Bronchial epithelial cell (primary cell): Measurements from ENCODE around the gene CADM3. TPM values are rescaled to one million over a fixed set of nuclear protein-coding genes. Genes with fewer than 3 reads are reported as not detected.
A peak's percentile ranks its signal among the peaks of the same experiment; 100 is the strongest.

Experiments used
- DNase-seq: peaks from one replicate; pipeline ENCODE4 v3.0.0-alpha.2; 2010; ENCODE audit warnings: low read depth
- FAIRE-seq: peaks from 2 replicates; lab custom pipeline; 2011; peaks lifted over from hg19 to GRCh38; lab: Jason Lieb, UNC
- H3K27me3 ChIP-seq: 2 replicates; pipeline ENCODE4 v1.5.1; 2011; ENCODE audit warnings: low read length; ENCODE audit not compliant: control insufficient read depth, insufficient read depth
- H3K36me3 ChIP-seq: 2 replicates; pipeline ENCODE4 v1.5.1; 2011; ENCODE audit warnings: low read length; ENCODE audit not compliant: control insufficient read depth, insufficient read depth
- H3K4me3 ChIP-seq: 2 replicates; pipeline ENCODE4 v1.5.1; 2011; ENCODE audit warnings: mild to moderate bottlenecking, low read depth, low read length, control low read depth
- total RNA-seq: library from RNA; depleted of rRNA; stranded (reverse); fragments of >200 nt; gene quantifications from 2 replicates; pipeline ENCODE4 v1.2.1, GENCODE V29; 2014
- TF ChIP-seq, protein P1 (sequence below): IDR thresholded peaks from 2 replicates; pipeline ENCODE4 v1.5.1; 2011; ENCODE audit warnings: mild to moderate bottlenecking, moderate library complexity, low read length, control low read depth, inconsistent platforms; ENCODE audit not compliant: insufficient read depth, severe bottlenecking

The CADM3 gene
- total RNA-seq, 1 donor from 2014 or later, result not detected

DNA sequence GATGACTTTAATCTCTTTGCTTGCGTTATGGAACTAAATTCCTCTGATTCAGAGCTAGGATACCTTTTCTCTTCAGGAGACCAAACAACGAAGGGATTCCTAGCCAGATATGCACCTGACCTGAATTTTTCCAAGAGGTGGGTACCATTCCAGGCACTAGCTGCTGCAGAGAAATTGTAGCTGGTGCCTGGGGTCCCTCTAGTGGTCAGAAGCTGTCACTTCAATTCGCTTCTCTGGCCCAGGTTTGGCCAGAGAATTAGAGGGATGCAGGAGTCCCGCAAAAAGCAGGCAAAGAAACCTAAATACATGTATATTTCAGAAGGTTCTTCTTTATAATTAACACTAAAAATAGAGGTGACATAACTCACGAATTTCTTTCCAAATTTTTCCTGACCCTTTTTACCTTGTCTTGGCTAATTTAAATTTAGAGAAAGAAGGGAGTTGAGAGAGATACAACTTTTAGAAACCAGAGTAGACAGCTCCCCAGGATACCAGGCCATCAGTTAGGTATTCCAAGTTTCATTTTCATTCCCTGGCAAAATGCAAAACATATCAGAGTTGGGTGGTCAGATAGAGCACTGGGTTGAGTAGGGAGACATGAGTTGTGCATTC lies 42.8 kb downstream of the CADM3 start:
- DNase-seq, result peak; percentile 34
- TF ChIP-seq, protein P1, sequence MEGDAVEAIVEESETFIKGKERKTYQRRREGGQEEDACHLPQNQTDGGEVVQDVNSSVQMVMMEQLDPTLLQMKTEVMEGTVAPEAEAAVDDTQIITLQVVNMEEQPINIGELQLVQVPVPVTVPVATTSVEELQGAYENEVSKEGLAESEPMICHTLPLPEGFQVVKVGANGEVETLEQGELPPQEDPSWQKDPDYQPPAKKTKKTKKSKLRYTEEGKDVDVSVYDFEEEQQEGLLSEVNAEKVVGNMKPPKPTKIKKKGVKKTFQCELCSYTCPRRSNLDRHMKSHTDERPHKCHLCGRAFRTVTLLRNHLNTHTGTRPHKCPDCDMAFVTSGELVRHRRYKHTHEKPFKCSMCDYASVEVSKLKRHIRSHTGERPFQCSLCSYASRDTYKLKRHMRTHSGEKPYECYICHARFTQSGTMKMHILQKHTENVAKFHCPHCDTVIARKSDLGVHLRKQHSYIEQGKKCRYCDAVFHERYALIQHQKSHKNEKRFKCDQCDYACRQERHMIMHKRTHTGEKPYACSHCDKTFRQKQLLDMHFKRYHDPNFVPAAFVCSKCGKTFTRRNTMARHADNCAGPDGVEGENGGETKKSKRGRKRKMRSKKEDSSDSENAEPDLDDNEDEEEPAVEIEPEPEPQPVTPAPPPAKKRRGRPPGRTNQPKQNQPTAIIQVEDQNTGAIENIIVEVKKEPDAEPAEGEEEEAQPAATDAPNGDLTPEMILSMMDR, result peak; percentile 92
- FAIRE-seq, result no peak
- Histone ChIP-seq H3K27me3 (no peaks in the 10 kb centered on the region), H3K4me3 (no peak overlapping the region), H3K36me3 (no peaks in the 10 kb centered on the region)

DNA sequence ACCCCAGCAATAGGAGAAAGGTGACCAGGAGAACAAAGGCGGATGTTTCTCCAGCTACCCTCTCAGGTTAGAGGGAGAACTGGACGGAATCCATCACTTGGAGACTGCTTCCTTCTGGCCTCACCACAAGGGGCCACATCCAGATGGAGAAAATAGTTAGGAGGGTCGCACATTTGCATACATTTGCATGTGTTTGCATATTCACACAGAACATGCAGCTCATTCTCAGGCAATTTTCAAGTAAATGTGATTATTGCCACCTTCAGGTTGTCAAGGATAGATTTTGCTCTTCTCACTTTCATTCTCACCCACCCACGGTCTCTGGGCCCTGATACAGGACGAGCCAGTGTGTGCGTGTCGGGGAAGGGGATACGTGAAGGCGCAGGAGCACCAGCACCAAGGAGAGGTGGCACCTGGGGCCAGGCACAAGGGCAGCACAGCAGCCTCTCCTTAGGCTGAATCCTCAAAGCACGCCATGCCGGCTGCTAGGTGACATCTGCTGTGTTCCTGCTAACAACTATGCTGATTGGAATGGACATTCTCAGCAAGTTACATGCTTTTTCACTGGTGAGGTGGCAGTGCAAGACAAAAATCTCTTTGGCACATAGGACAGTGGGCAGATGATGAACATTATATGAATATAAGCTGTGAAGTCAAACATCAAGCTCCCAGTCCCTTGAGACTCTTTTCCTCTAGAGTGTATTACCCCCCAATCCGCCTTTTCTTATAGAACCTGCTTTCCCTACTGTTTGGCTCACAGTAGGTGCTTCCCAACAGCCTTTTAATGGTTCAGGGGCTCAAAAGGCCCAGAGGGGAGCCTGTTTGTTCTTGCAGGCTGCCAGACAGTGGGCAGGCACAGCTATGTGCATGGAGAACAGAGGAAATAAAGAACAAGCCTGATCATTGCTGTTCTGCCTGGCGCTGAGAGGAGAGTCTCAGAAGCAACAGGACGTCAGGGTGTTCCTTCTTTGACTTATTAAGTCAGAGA lies 47.5 kb downstream of the CADM3 start:
- no peaks in the 10 kb centered on the region for H3K27me3 ChIP-seq
- H3K4me3 ChIP-seq, result no peak overlapping the region
- DNase-seq (no peak), FAIRE-seq (peak; percentile 32)
- H3K36me3 ChIP-seq, result no peaks in the 10 kb centered on the region
- TF ChIP-seq, protein P1, result no peak

DNA sequence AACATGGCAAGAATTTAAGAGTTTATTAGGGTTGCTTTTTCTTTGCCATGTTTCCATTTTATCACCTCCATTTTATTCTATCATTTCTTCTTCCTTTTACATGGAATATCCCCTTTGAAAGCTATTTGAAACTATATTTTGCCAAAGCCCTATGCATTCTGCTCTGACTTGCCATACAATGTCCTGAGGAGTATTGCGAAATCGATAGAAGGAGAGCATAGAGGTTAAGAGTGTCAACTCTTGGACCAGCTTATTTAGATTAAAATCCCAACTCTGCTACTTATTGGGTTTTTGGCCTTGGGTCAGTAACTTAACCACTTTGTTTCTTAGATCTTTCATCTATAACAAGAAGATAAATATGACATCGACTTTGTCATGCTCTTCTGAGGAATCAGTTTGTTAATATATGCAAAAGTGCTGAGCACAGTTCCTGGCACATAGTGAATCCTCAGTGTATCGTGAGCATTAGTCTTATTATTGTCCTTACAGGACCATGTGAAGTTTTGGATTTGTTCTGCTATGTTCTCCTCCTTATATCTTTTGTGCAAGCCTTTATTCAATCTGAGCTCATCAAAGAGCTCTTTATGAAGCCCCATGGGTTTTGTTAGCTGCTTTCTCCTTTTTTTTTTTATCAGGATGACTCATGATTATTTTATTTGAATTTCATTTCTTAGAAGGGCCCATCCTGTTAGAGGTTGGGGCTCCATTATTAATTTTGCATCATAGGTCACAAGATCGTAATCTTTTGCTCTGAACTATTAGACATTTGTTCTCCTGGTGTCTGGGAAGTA lies 50.9 kb downstream of the CADM3 start:
- no peaks in the 10 kb centered on the region for H3K36me3 ChIP-seq
- FAIRE-seq (no peak), DNase-seq (no peak)
- TF ChIP-seq, protein P1, result no peak
- H3K27me3 ChIP-seq, result no peaks in the 10 kb centered on the region
- H3K4me3 ChIP-seq, result no peak overlapping the region

DNA sequence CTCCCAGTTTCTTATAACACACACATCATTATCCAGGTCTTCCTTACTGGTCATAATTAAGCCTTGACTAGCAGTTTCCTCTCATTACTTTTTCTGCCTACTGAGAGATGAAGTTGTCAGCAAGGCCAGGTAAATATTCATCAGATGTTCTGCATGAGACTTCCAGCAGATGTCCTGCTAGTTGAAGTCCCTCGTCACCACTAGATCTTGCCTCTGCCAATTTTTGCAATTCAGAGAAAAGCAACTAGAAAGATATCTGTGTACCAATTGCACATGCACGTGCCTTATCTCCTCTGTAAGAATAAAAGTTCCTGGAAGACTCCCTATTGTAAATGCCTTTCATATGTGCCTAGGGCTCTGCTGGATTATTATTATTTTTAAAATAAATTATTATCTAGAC lies 51.6 kb downstream of the CADM3 start:
- Histone ChIP-seq H3K36me3 (no peaks in the 10 kb centered on the region), H3K4me3 (no peak overlapping the region), H3K27me3 (no peaks in the 10 kb centered on the region)
- no peak for FAIRE-seq
- TF ChIP-seq, protein P1, result no peak
- no peak for DNase-seq

DNA sequence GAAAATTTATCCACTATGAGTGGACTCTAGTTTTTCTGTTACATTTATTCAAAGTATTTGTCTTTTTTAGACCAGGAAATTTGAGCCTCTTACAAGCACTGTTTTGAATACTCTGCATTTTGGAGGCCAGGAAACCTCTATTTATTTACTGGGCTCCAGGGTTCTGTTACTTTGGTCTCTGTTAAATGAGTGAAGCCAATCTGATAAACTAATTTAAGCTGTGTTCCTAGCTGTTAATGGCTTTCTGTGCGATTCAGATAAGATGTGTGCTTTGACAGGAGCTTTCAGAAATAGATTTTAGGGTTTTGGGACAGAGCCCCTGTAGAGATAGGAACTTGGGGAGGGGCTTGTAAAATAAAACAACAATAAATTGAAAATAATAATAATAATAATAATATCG lies 57.1 kb downstream of the CADM3 start:
- no peak for DNase-seq
- Histone ChIP-seq H3K27me3 (no peaks in the 10 kb centered on the region), H3K36me3 (no peaks in the 10 kb centered on the region), H3K4me3 (no peak overlapping the region)
- no peak for FAIRE-seq
- TF ChIP-seq, protein P1, result no peak
